WTC11 (cell line): ENCODE data around the gene HPS3.

ENCODE experiments used
- CTCF ChIP-seq: fragments of 200-600 bp; IDR thresholded peaks from 2 replicates; pipeline ENCODE4 v1.8.0; 2022; ENCODE audit warnings: antibody characterized with exemption
- E2F4 ChIP-seq: sonication (generic); formaldehyde crosslinking; IDR thresholded peaks from 2 replicates; pipeline ENCODE4 v1.8.1; 2022; ENCODE audit warnings: low read depth, mild to moderate bottlenecking, moderate library complexity, missing genetic modification reagents, borderline replicate concordance
- E2F5 ChIP-seq: sonication (generic); formaldehyde crosslinking; IDR thresholded peaks from 2 replicates; pipeline ENCODE4 v1.8.1; 2022; ENCODE audit warnings: mild to moderate bottlenecking, moderate library complexity, missing genetic modification reagents
- FOXJ3 ChIP-seq: sonication (generic); formaldehyde crosslinking; IDR thresholded peaks from 2 replicates; pipeline ENCODE4 v1.9.0; 2021; ENCODE audit warnings: missing genetic modification reagents, mild to moderate bottlenecking, borderline replicate concordance
- MAX ChIP-seq: sonication (generic); formaldehyde crosslinking; IDR thresholded peaks from 2 replicates; pipeline ENCODE4 v1.8.0; 2022; ENCODE audit warnings: mild to moderate bottlenecking, missing genetic modification reagents

GRCh38 chr3:149163066-149163465, 33.6 kb downstream of the HPS3 start:
- TF ChIP-seq FOXJ3 (CRISPR knock-in tag) = no peak
- no peak for TF ChIP-seq E2F5 (CRISPR knock-in tag)
- TF ChIP-seq CTCF = no peak
- TF ChIP-seq MAX = no peak
- TF ChIP-seq E2F4 = no peak
